Gastrocnemius medialis (tissue), 4 donors: ENCODE results near the gene TRAPPC2L.

Source experiments
- CTCF ChIP-seq, 5 experiments: fragments of 450-650 bp in 3 of 5; fragments of 200-600 bp in 2 of 5; sonication (generic) in 2 of 5; IDR thresholded peaks in 4 of 5; conservative IDR thresholded peaks in 1 of 5; 1 replicate in 4 of 5; 2 replicates in 1 of 5; pipeline ENCODE4 v1.5.1; 2016 to 2019; ENCODE audit warnings: antibody characterized with exemption in 5 of 5, mild to moderate bottlenecking in 3 of 5, moderate library complexity in 3 of 5
- POLR2A ChIP-seq, 2 donors: fragments of 450-650 bp; IDR thresholded peaks; one replicate each; pipeline ENCODE4 v1.6.1; 2017; ENCODE audit warnings: antibody characterized with exemption in 2 of 2, mild to moderate bottlenecking in 2 of 2, moderate library complexity in 2 of 2

- no peak for TF ChIP-seq POLR2A (IDR thresholded peaks at IDR 0.05)
- no peak for TF ChIP-seq CTCF (IDR thresholded peaks at IDR 0.05 in 4 of 5, conservative IDR thresholded peaks at IDR 0.05 in 1 of 5)
Observed at GRCh38 chr16:88809068-88809675, 47.8 kb upstream of the TRAPPC2L start.
